NCI-H2171 treated with DMSO at 0.1 percent for 48 hours (cell line): ENCODE data around the gene NOS2.
"Not testable (repeated sequence)": the region's sequence is repeated elsewhere in the genome, so short reads cannot be mapped to it uniquely, and the experiment has no call there.

Experiments
- DNase-seq: peaks from one replicate; lab custom pipeline; 2025; lab: John Stamatoyannopoulos, UW

Gene NOS2

GRCh38 chr17:27754549-27754948 is 45.8 kb downstream of the NOS2 start:
- DNase-seq = no peak

GRCh38 chr17:27753726-27754125 is 46.6 kb downstream of the NOS2 start:
- not testable (repeated sequence) for DNase-seq

- not testable (repeated sequence) for DNase-seq
Observed at GRCh38 chr17:27752831-27753619, 47.3 kb downstream of the NOS2 start.

GRCh38 chr17:27751622-27752490 is 48.5 kb downstream of the NOS2 start:
- DNase-seq = no peak

- no peak for DNase-seq
Observed at GRCh38 chr17:27751166-27751565, 49.2 kb downstream of the NOS2 start.

GRCh38 chr17:27749562-27750150 is 50.7 kb downstream of the NOS2 start:
- not testable (repeated sequence) for DNase-seq

- no peak for DNase-seq
Observed at GRCh38 chr17:27748360-27748825, 51.9 kb downstream of the NOS2 start.

GRCh38 chr17:27747462-27748359 is 52.6 kb downstream of the NOS2 start:
- DNase-seq = no peak

- no peak for DNase-seq
Observed at GRCh38 chr17:27746881-27747280, 53.4 kb downstream of the NOS2 start.

- DNase-seq = not testable (repeated sequence)
Observed at GRCh38 chr17:27746320-27746719, 54.0 kb downstream of the NOS2 start.

- not testable (repeated sequence) for DNase-seq
Observed at GRCh38 chr17:27745207-27745830, 55.0 kb downstream of the NOS2 start.

GRCh38 chr17:27743281-27743885 is 56.9 kb downstream of the NOS2 start:
- no peak for DNase-seq

- no peak for DNase-seq
Observed at GRCh38 chr17:27741971-27742575, 58.3 kb downstream of the NOS2 start.

- no peak for DNase-seq
Observed at GRCh38 chr17:27741361-27741861, 58.9 kb downstream of the NOS2 start.

GRCh38 chr17:27740541-27740940 is 59.8 kb downstream of the NOS2 start:
- not testable (repeated sequence) for DNase-seq

- DNase-seq = no peak
Observed at GRCh38 chr17:27733773-27734172, 66.6 kb downstream of the NOS2 start.

GRCh38 chr17:27732746-27733145 is 67.6 kb downstream of the NOS2 start:
- not testable (repeated sequence) for DNase-seq

- not testable (repeated sequence) for DNase-seq
Observed at GRCh38 chr17:27725982-27726381, 74.3 kb downstream of the NOS2 start.

GRCh38 chr17:27721797-27722196 is 78.5 kb downstream of the NOS2 start:
- DNase-seq = no peak
